Gastroesophageal sphincter (tissue), 3 donors: ENCODE data around the gene SLC17A9.

ENCODE experiments used
- EP300 ChIP-seq: sonication (generic); formaldehyde crosslinking; IDR thresholded peaks from one replicate; pipeline ENCODE4 v1.6.1; 2017; ENCODE audit warnings: antibody characterized with exemption, mild to moderate bottlenecking
- POLR2A ChIP-seq, 2 donors: fragments of 450-650 bp; IDR thresholded peaks; one replicate each; pipeline ENCODE4 v1.6.1; 2017; ENCODE audit warnings: antibody characterized with exemption in 2 of 2, mild to moderate bottlenecking in 2 of 2, moderate library complexity in 1 of 2
- POLR2AphosphoS5 ChIP-seq: sonication (generic); formaldehyde crosslinking; IDR thresholded peaks from one replicate; pipeline ENCODE4 v1.6.1; 2017; ENCODE audit warnings: antibody characterized with exemption
- TF ChIP-seq, protein P1 (sequence below), 4 experiments: fragments of 200-600 bp in 2 of 4; fragments of 450-650 bp in 2 of 4; sonication (generic) in 1 of 4; IDR thresholded peaks; one replicate each; pipeline ENCODE4 v1.5.1; 2017 to 2019; ENCODE audit warnings: antibody characterized with exemption in 4 of 4, mild to moderate bottlenecking in 2 of 4, moderate library complexity in 2 of 4

DNA sequence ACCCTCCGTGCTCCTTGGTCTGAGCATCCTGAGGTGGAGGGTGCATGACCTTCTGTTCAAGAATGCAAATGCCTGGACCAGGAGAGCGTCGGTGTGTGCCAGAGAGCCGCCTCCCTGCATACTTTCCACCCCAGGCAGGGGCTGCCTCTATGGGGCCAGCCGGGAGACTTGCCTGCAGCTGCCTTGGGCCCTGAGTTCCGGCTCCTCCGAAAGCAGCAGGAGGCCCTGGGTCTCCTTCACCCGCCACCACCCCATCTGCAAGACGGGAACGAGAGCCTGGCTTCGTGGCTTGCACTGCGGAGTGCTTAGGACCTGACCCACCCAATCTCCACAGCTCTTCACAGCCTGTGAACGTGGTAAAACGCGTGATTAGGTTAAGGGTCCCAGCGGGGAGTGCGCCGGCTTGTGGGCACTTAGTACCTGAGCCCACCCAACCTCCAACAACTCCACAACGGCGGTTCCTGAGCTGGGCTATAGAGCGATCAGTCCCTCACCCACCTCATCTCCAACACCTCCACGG, 37.9 kb downstream of the SLC17A9 start:
- TF ChIP-seq EP300: no peak
- TF ChIP-seq POLR2A (IDR thresholded peaks at IDR 0.05): no peak
- TF ChIP-seq, protein P1, sequence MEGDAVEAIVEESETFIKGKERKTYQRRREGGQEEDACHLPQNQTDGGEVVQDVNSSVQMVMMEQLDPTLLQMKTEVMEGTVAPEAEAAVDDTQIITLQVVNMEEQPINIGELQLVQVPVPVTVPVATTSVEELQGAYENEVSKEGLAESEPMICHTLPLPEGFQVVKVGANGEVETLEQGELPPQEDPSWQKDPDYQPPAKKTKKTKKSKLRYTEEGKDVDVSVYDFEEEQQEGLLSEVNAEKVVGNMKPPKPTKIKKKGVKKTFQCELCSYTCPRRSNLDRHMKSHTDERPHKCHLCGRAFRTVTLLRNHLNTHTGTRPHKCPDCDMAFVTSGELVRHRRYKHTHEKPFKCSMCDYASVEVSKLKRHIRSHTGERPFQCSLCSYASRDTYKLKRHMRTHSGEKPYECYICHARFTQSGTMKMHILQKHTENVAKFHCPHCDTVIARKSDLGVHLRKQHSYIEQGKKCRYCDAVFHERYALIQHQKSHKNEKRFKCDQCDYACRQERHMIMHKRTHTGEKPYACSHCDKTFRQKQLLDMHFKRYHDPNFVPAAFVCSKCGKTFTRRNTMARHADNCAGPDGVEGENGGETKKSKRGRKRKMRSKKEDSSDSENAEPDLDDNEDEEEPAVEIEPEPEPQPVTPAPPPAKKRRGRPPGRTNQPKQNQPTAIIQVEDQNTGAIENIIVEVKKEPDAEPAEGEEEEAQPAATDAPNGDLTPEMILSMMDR (IDR thresholded peaks at IDR 0.05): no peak
- TF ChIP-seq POLR2AphosphoS5: no peak
